ENCODE results near the gene SLC27A3.
A peak's percentile ranks its signal among the peaks of the same experiment; 100 is the strongest.

Gene SLC27A3

GRCh38 chr1:153774780-153775457 lies at the start of gene SLC27A3:
TSS of gene SLC27A3 (plus strand) at chr1:153775407. CDS start at chr1:153775498, 91 bp downstream.
- peak; percentile 59 for DNase-seq

GRCh38 chr1:153727463-153728304 lies 47.5 kb upstream of the SLC27A3 start, which contains the start of gene INTS3:
TSS of gene INTS3 (plus strand) at chr1:153728050. CDS start at chr1:153728635, 585 bp downstream.
- peak; percentile 100 for DNase-seq

- DNase-seq = peak; percentile 23
These were observed 46.7 kb upstream of the SLC27A3 start for GRCh38 chr1:153728305-153729066.

- DNase-seq = no peak
These were observed 44.7 kb upstream of the SLC27A3 start for GRCh38 chr1:153730468-153730988.

- peak; percentile 7 for DNase-seq
These were observed 41.2 kb upstream of the SLC27A3 start for GRCh38 chr1:153733970-153734369.

- no peak for DNase-seq
These were observed 40.7 kb upstream of the SLC27A3 start for GRCh38 chr1:153734396-153735089.

GRCh38 chr1:153735090-153735420 lies 40.2 kb upstream of the SLC27A3 start:
- DNase-seq = no peak

- DNase-seq = no peak
These were observed 33.2 kb upstream of the SLC27A3 start for GRCh38 chr1:153741986-153742385.

- DNase-seq = no peak
These were observed 32.6 kb upstream of the SLC27A3 start for GRCh38 chr1:153742411-153743142.

- DNase-seq = no peak
These were observed 29.8 kb upstream of the SLC27A3 start for GRCh38 chr1:153745417-153745816.

- no peak for DNase-seq
These were observed 29.0 kb upstream of the SLC27A3 start for GRCh38 chr1:153746174-153746573.

GRCh38 chr1:153748903-153749302 lies 26.3 kb upstream of the SLC27A3 start:
- no peak for DNase-seq

GRCh38 chr1:153749408-153750005 lies 25.7 kb upstream of the SLC27A3 start:
- peak; percentile 66 for DNase-seq

GRCh38 chr1:153750026-153750995 lies 24.9 kb upstream of the SLC27A3 start:
- DNase-seq = no peak

- DNase-seq = no peak
These were observed 23.1 kb upstream of the SLC27A3 start for GRCh38 chr1:153752072-153752471.

- no peak for DNase-seq
These were observed 22.5 kb upstream of the SLC27A3 start for GRCh38 chr1:153752571-153753195.

- no peak for DNase-seq
These were observed 20.9 kb upstream of the SLC27A3 start for GRCh38 chr1:153754266-153754665.

- DNase-seq = no peak
These were observed 14.8 kb upstream of the SLC27A3 start for GRCh38 chr1:153760440-153760839.

GRCh38 chr1:153763365-153764225 lies 11.6 kb upstream of the SLC27A3 start:
- DNase-seq = no peak
